HG02678 (cell line): ENCODE measurements around the gene HAGHL.
"Not testable (repeated sequence)": the region's sequence is repeated elsewhere in the genome, so short reads cannot be mapped to it uniquely, and the experiment has no call there.

Source experiments
- ATAC-seq: cut with Tn5 transposase; IDR thresholded peaks from one replicate; pipeline ENCODE4 v1.9.1; 2021; ENCODE audit warnings: mild to moderate bottlenecking, moderate library complexity; ENCODE audit not compliant: unreplicated experiment

The HAGHL gene

DNA sequence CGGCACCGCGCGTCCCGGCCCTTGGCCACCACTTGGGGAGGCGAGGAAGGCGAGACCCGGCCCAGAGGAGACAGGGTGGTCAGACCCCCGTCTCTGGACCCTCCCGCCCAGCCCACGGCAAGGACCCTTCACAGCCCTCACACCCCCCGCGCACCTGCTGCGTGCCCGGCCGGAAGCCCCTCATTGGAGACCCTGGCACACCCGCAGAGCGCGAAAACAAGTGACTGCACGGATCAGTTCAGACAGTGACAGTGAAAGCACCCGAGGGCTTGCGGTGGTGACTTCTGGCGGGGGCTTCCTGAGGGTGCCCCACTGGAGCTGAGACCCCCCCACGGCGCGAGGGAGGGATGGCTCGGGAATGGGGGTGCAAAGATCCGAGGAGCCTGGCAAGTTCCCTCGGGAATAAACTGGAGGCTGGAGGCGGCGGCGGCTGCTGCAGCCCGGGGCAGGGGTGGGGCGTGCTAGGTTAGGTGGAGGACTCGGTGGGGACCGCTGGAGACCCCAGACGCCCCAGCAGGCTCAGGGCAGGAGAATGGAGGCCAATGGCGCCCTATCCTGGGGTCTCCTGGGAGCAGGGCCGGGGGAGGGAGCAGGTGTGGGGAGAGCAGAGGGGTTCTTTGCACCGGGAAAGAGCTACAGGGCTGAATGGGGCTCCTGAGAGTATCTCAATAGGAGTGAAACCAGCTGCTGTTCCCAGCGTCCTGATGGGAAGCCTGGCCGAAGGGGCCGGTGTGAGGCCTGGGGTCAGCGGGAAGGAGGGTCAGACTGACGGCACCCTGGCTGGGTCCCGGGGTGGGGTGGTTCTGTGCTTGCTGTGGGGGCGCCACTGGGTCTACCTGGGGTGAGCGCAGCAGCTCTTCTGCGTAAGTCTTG lies 20.5 kb upstream of the HAGHL start:
- ATAC-seq, result no peak

- no peak for ATAC-seq
These were observed 19.8 kb upstream of the HAGHL start for GRCh38 chr16:707062-707538.

DNA sequence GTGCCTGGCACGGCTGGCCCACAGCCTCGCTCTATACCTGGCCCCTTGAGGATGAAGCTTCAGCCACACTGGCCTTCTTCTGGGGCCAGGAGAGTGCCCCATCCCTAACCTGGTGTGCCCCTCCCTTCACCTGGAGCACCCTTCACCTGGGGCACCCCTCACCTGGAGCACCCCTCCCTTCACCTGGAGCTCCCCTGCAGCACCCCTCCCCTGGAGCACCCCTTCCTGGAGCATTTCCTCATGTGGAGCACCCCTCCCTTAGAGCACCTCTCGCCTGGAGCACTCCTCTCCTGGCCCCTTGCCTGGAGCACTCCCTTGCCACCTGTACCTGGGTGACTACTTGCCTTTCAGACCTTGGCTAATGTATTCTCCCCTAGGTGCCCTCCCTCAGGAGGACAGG lies 18.9 kb upstream of the HAGHL start:
- no peak for ATAC-seq

DNA sequence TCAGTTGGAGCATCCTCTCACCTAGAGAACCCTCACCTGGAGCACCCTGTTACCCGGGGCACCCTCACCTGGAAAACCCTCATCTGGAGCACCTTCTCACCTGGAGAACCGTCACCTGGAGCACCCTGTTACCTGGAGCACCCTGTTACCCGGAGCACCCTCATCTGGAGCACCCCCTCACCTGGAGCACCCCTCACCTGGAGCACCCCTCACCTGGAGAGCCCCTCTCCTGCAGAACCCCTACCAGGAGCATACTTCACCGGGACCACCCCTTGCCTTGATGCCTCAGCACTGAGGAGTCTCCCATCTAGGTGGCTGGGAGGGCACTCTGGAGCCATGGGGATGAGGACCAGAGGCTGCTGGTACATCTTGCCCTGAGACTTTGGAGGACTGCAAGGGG lies 17.9 kb upstream of the HAGHL start:
- ATAC-seq, result no peak

DNA sequence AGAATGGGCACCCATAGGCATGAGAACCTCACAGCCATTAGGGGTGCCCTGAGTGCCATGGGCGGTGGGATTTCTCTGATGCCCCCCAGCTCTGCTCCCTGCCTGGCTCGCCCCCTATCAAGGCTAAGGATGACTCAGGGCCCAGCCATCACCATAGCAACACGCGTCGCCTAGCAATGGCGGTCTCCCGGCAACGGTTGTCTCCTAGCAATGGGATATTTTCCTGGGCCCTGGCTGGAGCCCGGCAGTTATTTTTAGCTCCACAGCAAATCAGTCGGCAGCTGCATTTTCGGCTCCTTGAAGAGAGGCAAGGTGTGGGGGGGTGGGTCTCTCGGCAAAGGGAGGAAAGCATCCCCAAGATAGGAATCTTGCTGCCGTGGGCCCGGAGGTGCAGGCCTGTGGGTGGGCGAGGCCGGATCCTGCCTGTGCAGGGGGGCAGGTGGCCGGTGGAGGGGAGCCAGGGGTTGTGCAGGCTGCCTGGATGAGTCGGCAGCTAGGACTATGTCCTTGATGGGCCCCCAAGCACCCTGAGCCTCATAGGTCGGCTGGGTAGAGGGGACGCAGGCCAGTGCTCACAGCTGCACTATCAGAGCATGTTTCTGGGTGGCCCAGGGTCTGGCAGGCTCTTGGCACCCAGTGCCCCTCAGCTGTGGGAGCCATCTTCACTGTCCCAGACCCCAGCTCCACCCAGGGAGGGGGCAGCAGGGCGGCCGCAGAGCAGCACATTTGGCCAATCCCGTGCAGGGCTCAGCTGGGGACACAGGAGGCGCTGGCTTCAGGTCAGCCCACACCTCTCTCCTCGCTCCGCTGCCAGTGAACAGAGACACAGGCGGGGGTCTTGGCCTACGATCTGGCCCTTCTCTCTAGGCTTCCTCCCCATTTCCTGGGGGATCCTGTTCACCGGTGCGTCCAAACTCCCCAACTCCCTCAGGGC lies 17.1 kb upstream of the HAGHL start:
- ATAC-seq, result no peak

- ATAC-seq, result no peak
These were observed 16.3 kb upstream of the HAGHL start for GRCh38 chr16:710500-711075.

DNA sequence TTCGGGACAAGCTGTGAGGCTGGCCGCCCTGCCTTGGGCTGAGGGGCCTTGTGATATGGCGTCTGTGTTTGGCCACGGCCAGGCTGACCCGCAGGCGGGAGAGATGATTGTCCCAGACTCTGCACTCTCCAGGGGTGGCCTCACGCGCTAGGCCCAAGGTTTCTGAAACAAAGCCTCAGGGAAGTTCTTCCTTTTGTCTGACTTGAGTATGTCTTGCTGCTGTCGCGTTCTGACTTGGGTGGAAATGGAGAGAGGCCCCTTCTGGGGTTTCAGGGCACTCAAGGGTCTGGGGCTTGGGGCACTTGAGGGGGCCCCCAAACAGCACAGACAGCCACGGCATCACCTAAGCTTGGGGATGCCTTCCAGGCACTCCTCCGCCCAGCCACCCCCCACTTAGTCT lies 15.8 kb upstream of the HAGHL start:
- ATAC-seq, result no peak

GRCh38 chr16:711548-712320 lies 15.2 kb upstream of the HAGHL start:
- no peak for ATAC-seq

GRCh38 chr16:712740-713250 lies 14.1 kb upstream of the HAGHL start:
- not testable (repeated sequence) for ATAC-seq

- no peak for ATAC-seq
These were observed 12.8 kb upstream of the HAGHL start for GRCh38 chr16:714079-714478.

DNA sequence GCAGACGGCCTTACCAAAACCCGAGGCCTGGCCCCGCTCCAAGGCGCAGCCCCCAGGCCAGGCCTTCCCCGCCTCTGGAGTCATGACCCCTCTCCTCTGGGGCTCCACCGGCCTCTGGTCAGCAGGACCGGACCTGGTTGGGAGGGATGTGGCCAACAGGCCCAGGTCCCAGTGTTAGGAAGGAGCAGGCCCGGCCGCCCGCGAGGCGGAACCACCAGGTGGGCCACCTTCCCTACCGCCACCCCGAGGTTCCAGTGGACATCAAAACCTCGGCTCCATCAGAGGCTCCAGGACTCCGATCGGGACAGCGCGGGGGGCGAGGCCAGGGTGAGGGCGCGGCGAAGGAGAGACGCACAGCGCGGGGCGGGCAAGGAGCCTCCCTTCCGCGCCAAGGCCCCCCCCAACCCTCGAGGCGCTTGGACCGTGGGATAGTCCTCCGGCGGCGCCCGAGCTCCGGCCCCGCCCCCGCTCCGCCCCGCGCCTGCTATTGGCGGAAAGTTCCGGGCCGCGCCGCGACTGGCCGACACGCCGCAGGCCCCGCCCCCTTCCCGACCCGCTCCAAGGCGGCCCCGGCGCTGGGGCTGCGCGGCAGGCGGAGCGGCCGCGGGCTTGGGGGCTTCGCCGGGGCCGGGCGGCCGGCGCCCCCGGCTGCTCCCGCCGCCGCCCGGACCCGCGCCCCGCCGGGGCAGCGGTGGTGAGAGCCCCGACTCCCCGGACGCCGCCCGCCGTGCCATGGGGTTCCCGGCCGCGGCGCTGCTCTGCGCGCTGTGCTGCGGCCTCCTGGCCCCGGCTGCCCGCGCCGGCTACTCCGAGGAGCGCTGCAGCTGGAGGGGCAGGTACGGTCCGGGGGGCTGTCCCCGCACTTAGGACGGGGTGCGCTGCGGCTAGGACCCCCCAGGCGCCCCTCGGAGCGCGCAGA lies 12.1 kb upstream of the HAGHL start, which contains the start of gene METRN:
METRN (plus strand) TSS at position 561 of the 919 bp plus-strand sequence; CDS start at position 733, 172 bp downstream.
- ATAC-seq, result peak; percentile 84

DNA sequence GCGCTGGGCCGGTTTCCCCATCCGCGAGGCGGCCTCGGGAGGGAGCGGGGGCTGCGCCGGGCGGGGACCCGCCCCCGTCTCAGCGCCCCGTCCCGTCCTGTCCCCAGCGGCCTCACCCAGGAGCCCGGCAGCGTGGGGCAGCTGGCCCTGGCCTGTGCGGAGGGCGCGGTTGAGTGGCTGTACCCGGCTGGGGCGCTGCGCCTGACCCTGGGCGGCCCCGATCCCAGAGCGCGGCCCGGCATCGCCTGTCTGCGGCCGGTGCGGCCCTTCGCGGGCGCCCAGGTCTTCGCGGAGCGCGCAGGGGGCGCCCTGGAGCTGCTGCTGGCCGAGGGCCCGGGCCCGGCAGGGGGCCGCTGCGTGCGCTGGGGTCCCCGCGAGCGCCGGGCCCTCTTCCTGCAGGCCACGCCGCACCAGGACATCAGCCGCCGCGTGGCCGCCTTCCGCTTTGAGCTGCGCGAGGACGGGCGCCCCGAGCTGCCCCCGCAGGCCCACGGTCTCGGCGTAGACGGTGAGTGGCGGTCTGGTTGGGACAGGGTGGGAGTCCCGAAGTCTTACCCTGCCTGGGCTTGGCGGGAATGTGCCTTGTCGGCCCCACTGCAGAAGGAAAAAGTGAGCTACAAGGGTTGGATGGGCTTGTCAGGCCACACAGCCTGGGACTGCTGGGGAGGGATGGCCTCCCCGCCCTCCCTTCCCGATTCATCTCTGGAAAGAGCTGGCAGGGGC lies 11.3 kb upstream of the HAGHL start:
- ATAC-seq, result peak; percentile 15

DNA sequence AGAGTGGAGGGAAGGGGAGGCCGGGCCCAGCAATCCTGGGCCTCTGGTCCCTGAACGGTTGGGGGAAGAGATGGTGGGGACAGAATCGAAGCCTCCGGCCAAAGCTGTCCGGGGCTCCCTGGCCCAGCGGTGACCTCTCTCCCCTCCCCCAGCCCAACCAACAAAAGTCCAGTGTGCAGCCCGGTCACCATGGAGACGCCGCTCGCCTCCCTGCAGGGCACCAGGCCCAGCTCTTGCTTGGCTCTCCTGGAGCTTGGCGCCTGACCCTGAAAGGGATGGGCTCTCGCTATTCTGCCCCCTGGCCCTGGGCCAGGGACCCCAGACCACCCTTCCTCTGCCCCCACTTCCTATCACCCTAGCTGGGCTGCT lies 10.7 kb upstream of the HAGHL start:
- ATAC-seq, result no peak

- no peak for ATAC-seq
These were observed 10.1 kb upstream of the HAGHL start for GRCh38 chr16:716768-717325.

DNA sequence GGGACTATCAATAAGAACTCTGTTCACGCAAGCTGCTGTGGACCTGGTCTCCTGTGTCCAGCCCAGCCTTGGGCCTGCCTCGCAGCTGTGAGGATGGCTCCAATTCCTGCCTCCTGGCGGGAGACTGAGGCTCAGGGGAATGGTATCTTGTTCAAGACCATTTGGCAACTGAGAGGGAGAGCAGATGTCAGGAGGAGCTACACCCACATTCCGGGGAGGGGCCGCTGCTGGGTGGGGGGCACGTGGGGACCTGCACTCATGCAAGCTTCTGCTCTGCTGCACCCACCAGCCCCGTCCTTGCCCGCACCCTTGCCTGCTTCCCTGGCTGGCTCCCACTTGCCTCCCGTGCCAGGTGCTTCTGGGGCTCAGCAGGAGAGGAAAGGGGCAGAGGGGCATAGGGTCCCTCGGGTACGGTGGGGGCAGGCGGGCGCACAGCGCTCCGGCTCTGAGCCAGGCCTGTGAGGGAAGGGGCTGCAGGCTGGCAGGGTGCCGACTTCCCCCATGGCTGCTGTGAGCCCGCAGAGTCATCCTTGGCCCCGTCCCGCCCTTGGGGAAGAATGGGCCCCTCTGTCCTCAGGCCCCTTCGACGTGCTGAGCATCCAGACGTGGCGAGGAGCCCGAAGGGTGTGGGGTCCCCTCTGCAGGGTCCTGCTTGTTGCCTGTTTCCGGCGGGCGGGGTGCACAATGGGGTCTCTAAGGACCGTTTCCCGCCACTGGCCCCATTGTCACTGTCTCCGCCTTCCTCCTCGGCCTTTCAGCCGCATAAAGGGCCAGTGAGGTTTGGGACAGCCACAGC lies 9.3 kb upstream of the HAGHL start:
- no peak for ATAC-seq

GRCh38 chr16:718389-718788 lies 8.5 kb upstream of the HAGHL start:
- no peak for ATAC-seq

GRCh38 chr16:718922-719321 lies 8.0 kb upstream of the HAGHL start:
- no peak for ATAC-seq
